ENCODE results near the gene COLEC12.

The COLEC12 gene

DNA sequence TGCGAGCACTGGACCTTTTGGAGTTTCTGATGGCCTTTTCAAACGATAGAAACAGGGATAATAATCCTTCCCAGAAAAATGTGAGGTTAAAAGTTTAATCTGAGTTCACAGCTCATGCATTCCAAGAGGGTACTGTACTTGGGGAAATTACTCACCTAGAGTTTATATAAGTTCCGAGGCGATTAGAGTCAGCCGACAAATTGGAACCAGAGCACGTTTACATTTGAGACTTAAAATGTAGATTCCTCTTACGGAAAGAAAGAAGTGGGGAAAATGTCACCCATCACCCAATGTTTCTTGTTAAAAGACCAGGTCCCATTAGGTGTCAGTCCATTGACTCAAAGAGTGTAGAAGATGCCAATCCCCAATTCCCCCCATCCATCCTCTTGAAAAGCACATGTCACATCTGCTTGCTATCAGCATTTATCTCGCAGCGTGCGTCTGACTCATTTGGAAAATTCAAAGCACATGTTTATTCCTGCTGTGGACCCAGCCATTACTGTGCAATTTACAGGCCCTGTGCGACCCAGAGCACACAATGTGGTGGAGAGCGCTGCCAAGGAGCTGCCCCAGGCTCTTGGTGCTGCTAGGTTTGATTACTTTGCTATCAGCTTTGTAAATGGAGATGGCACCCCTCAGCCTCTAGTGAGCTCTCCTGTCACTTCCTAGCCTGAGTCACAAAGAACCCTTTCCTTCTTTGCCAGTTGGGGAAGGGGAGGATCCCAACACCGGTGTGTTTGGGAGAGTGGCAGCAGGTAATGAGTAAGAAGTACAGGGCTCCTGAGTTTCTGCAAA, 104.8 kb downstream of the COLEC12 start:
- no peak overlapping the region for H2AFZ ChIP-seq (ENCODE audit: low read depth, low read length)
- H3K4me1 ChIP-seq (ENCODE audit: control insufficient read depth, insufficient read depth, low read depth, low read length), result peaks cover 8% of the 10 kb centered on the region
- H3K14ac ChIP-seq (ENCODE audit: low read length in 2 of 2), result no peak overlapping the region
- H3K18ac ChIP-seq (ENCODE audit: low read depth in 1 of 2, low read length in 2 of 2), result peak overlapping the region in 1 of 2 experiments; percentile 68
- no peaks in the 10 kb centered on the region for H3K9me3 ChIP-seq (ENCODE audit: control insufficient read depth, low read length)
- no peak overlapping the region for H4K91ac ChIP-seq (ENCODE audit: low read length)
- DNase-seq, result peak; percentile 81
- no peak overlapping the region for H2AK5ac ChIP-seq (ENCODE audit: low read length, severe bottlenecking)
- no peak overlapping the region for H4K8ac ChIP-seq (ENCODE audit: low read length)
- H3K23ac ChIP-seq (ENCODE audit: low read length in 2 of 2), result no peak overlapping the region
- H2BK5ac ChIP-seq (ENCODE audit: low read depth, low read length, poor library complexity, severe bottlenecking), result no peak overlapping the region
- peak overlapping the region; percentile 86 for H3K9ac ChIP-seq (ENCODE audit: low read length)
- H3K4me3 ChIP-seq (ENCODE audit: insufficient read depth in 1 of 2, low read depth in 1 of 2, low read length in 2 of 2), result peak overlapping the region in 1 of 2 experiments; percentile 9
- no peaks in the 10 kb centered on the region for H3K27me3 ChIP-seq (ENCODE audit: control insufficient read depth in 1 of 2, insufficient read depth in 1 of 2, low read length in 2 of 2)
- no peak overlapping the region for H2BK120ac ChIP-seq (ENCODE audit: low read depth, low read length)
- 17% methylated on average over 12 of the region's 13 CpGs for WGBS
- peak overlapping the region; percentile 50 for H3K27ac ChIP-seq (ENCODE audit: low read length, poor library complexity, severe bottlenecking)
- H3K79me1 ChIP-seq (replicated peaks; ENCODE audit: low read length, poor library complexity, severe bottlenecking), result no peaks in the 10 kb centered on the region
- peak overlapping the region; percentile 6 for H2BK15ac ChIP-seq (ENCODE audit: low read depth, poor library complexity, severe bottlenecking)
- H3K4ac ChIP-seq (ENCODE audit: low read depth in 1 of 2, low read length in 2 of 2), result no peak overlapping the region
- no peak overlapping the region for H2BK12ac ChIP-seq (ENCODE audit: low read length in 2 of 2)
- H3K4me2 ChIP-seq (ENCODE audit: low read length, poor library complexity, severe bottlenecking), result no peak overlapping the region
- H3K36me3 ChIP-seq (ENCODE audit: control insufficient read depth in 1 of 2, insufficient read depth in 2 of 2, low read depth in 1 of 2, low read length in 2 of 2), result peaks cover 0 to 1% of the 10 kb centered on the region in 2 experiments

DNA sequence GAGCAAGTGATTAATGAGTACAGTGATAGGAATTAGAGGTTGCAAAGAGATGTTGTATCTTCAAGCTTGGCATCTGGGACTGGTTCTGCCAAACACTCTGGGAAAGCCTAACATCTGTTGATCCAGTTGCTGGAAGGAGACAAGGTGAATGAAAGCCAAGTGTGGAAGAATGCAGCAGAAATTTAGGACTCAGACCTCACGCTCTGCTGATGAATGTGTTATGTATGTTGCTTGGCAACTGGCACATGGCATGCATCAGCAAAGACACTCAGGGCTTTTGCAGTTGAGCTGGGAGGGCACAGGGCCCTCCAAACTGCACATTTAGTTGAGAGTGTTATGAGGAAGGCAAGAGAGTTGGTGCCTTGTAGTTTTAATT, 105.5 kb downstream of the COLEC12 start:
- H2BK15ac ChIP-seq (ENCODE audit: low read depth, poor library complexity, severe bottlenecking), result no peak overlapping the region
- no peak overlapping the region for H2BK5ac ChIP-seq (ENCODE audit: low read depth, low read length, poor library complexity, severe bottlenecking)
- no peak overlapping the region for H2AFZ ChIP-seq (ENCODE audit: low read depth, low read length)
- no peak overlapping the region for H3K14ac ChIP-seq (ENCODE audit: low read length in 2 of 2)
- peak overlapping the region; percentile 66 for H2AK5ac ChIP-seq (ENCODE audit: low read length, severe bottlenecking)
- H2BK120ac ChIP-seq (ENCODE audit: low read depth, low read length), result no peak overlapping the region
- 33% methylated on average over 1 of the region's 1 CpG for WGBS
- H2BK12ac ChIP-seq (ENCODE audit: low read length in 2 of 2), result peak overlapping the region in 1 of 2 experiments; percentile 12
- H3K27me3 ChIP-seq (ENCODE audit: control insufficient read depth in 1 of 2, insufficient read depth in 1 of 2, low read length in 2 of 2), result no peaks in the 10 kb centered on the region
- H3K36me3 ChIP-seq (ENCODE audit: control insufficient read depth in 1 of 2, insufficient read depth in 2 of 2, low read depth in 1 of 2, low read length in 2 of 2), result no peaks in the 10 kb centered on the region
- H3K4me3 ChIP-seq (ENCODE audit: insufficient read depth in 1 of 2, low read depth in 1 of 2, low read length in 2 of 2), result peak overlapping the region in 1 of 2 experiments; percentile 25
- H3K23ac ChIP-seq (ENCODE audit: low read length in 2 of 2), result no peak overlapping the region
- peak overlapping the region; percentile 50 for H3K27ac ChIP-seq (ENCODE audit: low read length, poor library complexity, severe bottlenecking)
- no peak overlapping the region for H3K4me2 ChIP-seq (ENCODE audit: low read length, poor library complexity, severe bottlenecking)
- peaks cover 8% of the 10 kb centered on the region for H3K4me1 ChIP-seq (ENCODE audit: control insufficient read depth, insufficient read depth, low read depth, low read length)
- peak; percentile 69 for DNase-seq
- H3K18ac ChIP-seq (ENCODE audit: low read depth in 1 of 2, low read length in 2 of 2), result peak overlapping the region; percentile 48 to 68
- H3K4ac ChIP-seq (ENCODE audit: low read depth in 1 of 2, low read length in 2 of 2), result no peak overlapping the region
- no peaks in the 10 kb centered on the region for H3K9me3 ChIP-seq (ENCODE audit: control insufficient read depth, low read length)
- peak overlapping the region; percentile 86 for H3K9ac ChIP-seq (ENCODE audit: low read length)
- no peak overlapping the region for H4K91ac ChIP-seq (ENCODE audit: low read length)
- H3K79me1 ChIP-seq (replicated peaks; ENCODE audit: low read length, poor library complexity, severe bottlenecking), result no peaks in the 10 kb centered on the region
- H4K8ac ChIP-seq (ENCODE audit: low read length), result no peak overlapping the region

DNA sequence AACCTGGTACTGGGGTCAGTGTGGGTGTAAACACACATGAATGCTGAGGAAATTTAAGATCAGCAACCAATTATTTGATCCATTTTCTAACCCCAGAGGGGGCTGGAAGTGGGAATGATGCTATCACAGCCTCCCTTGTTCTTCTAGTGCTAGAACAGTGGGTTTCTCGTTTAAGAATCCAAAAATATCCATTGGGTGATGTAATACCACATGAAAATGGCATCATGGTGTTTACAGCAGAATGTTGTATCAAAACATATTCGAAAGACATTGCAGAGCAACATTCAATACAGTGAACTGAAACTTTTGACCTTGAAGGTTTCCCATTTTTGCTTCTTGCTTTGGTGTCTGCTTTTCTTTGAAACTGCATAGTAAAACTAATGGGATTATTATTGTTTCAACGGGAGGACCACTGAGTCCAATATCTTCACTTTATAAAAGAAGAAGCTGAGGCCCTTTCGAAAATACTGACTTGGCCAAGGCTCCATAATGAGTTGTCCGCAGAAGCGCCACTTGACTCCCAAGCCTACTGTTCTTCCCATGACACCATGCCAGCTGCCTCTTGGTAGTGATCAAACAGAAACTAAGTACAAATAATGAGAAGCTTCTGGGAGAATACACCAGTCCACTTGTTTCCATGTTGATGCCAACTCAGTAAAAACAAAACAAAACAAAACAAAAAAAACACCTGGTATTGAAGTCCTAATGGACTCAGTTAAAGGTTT, 106.1 kb downstream of the COLEC12 start:
- Histone ChIP-seq H3K18ac (ENCODE audit: low read depth in 1 of 2, low read length in 2 of 2) (no peak overlapping the region), H4K91ac (ENCODE audit: low read length) (no peak overlapping the region), H3K36me3 (ENCODE audit: control insufficient read depth in 1 of 2, insufficient read depth in 2 of 2, low read depth in 1 of 2, low read length in 2 of 2) (no peaks in the 10 kb centered on the region), H3K23ac (ENCODE audit: low read length in 2 of 2) (no peak overlapping the region), H2BK15ac (ENCODE audit: low read depth, poor library complexity, severe bottlenecking) (no peak overlapping the region), H2BK12ac (ENCODE audit: low read length in 2 of 2) (no peak overlapping the region), H3K27me3 (ENCODE audit: control insufficient read depth in 1 of 2, insufficient read depth in 1 of 2, low read length in 2 of 2) (no peaks in the 10 kb centered on the region), H4K8ac (ENCODE audit: low read length) (no peak overlapping the region), H3K4me1 (ENCODE audit: control insufficient read depth, insufficient read depth, low read depth, low read length) (peaks cover 8% of the 10 kb centered on the region), H2BK120ac (ENCODE audit: low read depth, low read length) (no peak overlapping the region), H3K4me3 (ENCODE audit: insufficient read depth in 1 of 2, low read depth in 1 of 2, low read length in 2 of 2) (peak overlapping the region in 1 of 2 experiments; percentile 25), H2AFZ (ENCODE audit: low read depth, low read length) (no peak overlapping the region), H3K4me2 (ENCODE audit: low read length, poor library complexity, severe bottlenecking) (no peak overlapping the region), H2BK5ac (ENCODE audit: low read depth, low read length, poor library complexity, severe bottlenecking) (no peak overlapping the region), H3K79me1 (replicated peaks; ENCODE audit: low read length, poor library complexity, severe bottlenecking) (no peaks in the 10 kb centered on the region), H3K9ac (ENCODE audit: low read length) (peak overlapping the region; percentile 86), H3K9me3 (ENCODE audit: control insufficient read depth, low read length) (no peaks in the 10 kb centered on the region), H3K14ac (ENCODE audit: low read length in 2 of 2) (no peak overlapping the region), H2AK5ac (ENCODE audit: low read length, severe bottlenecking) (peak overlapping the region; percentile 45), H3K4ac (ENCODE audit: low read depth in 1 of 2, low read length in 2 of 2) (no peak overlapping the region), H3K27ac (ENCODE audit: low read length, poor library complexity, severe bottlenecking) (no peak overlapping the region)
- DNase-seq, result no peak
- WGBS, result 90% methylated on average over 6 of the region's 6 CpGs

DNA sequence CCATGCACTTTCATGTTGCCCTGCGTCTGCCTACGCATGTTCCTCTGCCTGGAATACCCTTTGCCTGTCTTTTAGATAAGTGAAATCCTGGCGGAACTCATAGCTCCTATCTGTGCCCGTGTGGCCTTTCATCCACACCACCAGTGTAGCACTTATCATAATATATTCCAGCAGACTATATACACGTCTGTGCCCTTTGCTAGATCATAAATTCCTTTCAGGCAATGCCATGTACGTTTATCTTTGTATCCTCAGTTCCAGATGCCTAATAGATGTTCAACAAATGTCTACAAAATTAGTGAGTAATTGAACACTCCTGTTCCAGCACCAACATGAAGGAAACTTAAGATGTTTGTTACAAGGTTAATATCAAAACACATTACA, 106.9 kb downstream of the COLEC12 start:
- DNase-seq, result no peak
- Histone ChIP-seq H3K36me3 (ENCODE audit: control insufficient read depth in 1 of 2, insufficient read depth in 2 of 2, low read depth in 1 of 2, low read length in 2 of 2) (peaks cover 0 to 3% of the 10 kb centered on the region in 2 experiments), H2AK5ac (ENCODE audit: low read length, severe bottlenecking) (no peak overlapping the region), H3K79me1 (replicated peaks; ENCODE audit: low read length, poor library complexity, severe bottlenecking) (no peaks in the 10 kb centered on the region), H2BK120ac (ENCODE audit: low read depth, low read length) (no peak overlapping the region), H2BK15ac (ENCODE audit: low read depth, poor library complexity, severe bottlenecking) (no peak overlapping the region), H3K27me3 (ENCODE audit: control insufficient read depth in 1 of 2, insufficient read depth in 1 of 2, low read length in 2 of 2) (no peaks in the 10 kb centered on the region), H3K9me3 (ENCODE audit: control insufficient read depth, low read length) (no peaks in the 10 kb centered on the region), H2BK12ac (ENCODE audit: low read length in 2 of 2) (no peak overlapping the region), H3K14ac (ENCODE audit: low read length in 2 of 2) (no peak overlapping the region), H4K8ac (ENCODE audit: low read length) (no peak overlapping the region), H2BK5ac (ENCODE audit: low read depth, low read length, poor library complexity, severe bottlenecking) (no peak overlapping the region), H3K4me1 (ENCODE audit: control insufficient read depth, insufficient read depth, low read depth, low read length) (peaks cover 8% of the 10 kb centered on the region), H3K18ac (ENCODE audit: low read depth in 1 of 2, low read length in 2 of 2) (no peak overlapping the region), H3K4me2 (ENCODE audit: low read length, poor library complexity, severe bottlenecking) (no peak overlapping the region), H3K9ac (ENCODE audit: low read length) (peak overlapping the region; percentile 86), H4K91ac (ENCODE audit: low read length) (no peak overlapping the region), H3K4me3 (ENCODE audit: insufficient read depth in 1 of 2, low read depth in 1 of 2, low read length in 2 of 2) (no peak overlapping the region), H2AFZ (ENCODE audit: low read depth, low read length) (no peak overlapping the region), H3K27ac (ENCODE audit: low read length, poor library complexity, severe bottlenecking) (no peak overlapping the region), H3K4ac (ENCODE audit: low read depth in 1 of 2, low read length in 2 of 2) (no peak overlapping the region), H3K23ac (ENCODE audit: low read length in 2 of 2) (no peak overlapping the region)
- WGBS, result 95% methylated on average over 6 of the region's 6 CpGs

Measured in mesenchymal stem cell (in vitro differentiated cells and primary cell).